Coronary artery (tissue), 2 donors: ENCODE results near the gene SCN5A.

Experiments used
- DNase-seq: peaks from one replicate; pipeline ENCODE4 v3.0.0-alpha.2; 2017; ENCODE audit warnings: low spot score
- H3K27ac ChIP-seq, 2 donors: fragments of 200-600 bp; sonication (generic); one replicate each; pipeline ENCODE4 v1.5.1; 2016 to 2019
- H3K4me3 ChIP-seq: fragments of 200-600 bp; sonication (generic); 2 replicates; pipeline ENCODE4 v1.5.1; 2016; ENCODE audit warnings: mild to moderate bottlenecking, moderate library complexity
- TF ChIP-seq, protein P1 (sequence below): fragments of 200-600 bp; sonication (generic); IDR thresholded peaks from one replicate; pipeline ENCODE4 v1.5.1; 2019; ENCODE audit warnings: antibody characterized with exemption

Gene SCN5A

DNA sequence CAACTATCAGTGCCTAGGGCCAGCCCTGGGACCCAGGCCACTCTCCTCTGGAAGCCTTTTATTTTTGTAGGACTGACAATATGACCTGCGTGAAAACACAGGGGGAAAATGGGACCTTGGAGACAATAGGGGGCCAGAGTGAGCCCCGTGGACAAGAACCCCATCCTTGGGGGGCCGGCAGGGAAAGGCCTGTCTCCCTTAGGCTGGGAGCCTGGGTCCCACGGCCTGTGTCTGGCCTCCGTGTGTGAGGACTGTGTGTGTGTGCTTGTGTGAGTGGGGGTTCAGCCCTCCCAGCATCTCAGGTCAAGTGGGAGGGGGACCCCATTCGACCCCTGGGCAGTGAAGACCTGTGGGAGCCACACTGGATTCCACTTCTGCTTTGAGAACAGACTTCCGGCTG lies 100.0 kb downstream of the SCN5A start:
- DNase-seq = no peak
- TF ChIP-seq, protein P1, sequence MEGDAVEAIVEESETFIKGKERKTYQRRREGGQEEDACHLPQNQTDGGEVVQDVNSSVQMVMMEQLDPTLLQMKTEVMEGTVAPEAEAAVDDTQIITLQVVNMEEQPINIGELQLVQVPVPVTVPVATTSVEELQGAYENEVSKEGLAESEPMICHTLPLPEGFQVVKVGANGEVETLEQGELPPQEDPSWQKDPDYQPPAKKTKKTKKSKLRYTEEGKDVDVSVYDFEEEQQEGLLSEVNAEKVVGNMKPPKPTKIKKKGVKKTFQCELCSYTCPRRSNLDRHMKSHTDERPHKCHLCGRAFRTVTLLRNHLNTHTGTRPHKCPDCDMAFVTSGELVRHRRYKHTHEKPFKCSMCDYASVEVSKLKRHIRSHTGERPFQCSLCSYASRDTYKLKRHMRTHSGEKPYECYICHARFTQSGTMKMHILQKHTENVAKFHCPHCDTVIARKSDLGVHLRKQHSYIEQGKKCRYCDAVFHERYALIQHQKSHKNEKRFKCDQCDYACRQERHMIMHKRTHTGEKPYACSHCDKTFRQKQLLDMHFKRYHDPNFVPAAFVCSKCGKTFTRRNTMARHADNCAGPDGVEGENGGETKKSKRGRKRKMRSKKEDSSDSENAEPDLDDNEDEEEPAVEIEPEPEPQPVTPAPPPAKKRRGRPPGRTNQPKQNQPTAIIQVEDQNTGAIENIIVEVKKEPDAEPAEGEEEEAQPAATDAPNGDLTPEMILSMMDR = no peak
- no peak overlapping the region for H3K27ac ChIP-seq
- no peak overlapping the region for H3K4me3 ChIP-seq

DNA sequence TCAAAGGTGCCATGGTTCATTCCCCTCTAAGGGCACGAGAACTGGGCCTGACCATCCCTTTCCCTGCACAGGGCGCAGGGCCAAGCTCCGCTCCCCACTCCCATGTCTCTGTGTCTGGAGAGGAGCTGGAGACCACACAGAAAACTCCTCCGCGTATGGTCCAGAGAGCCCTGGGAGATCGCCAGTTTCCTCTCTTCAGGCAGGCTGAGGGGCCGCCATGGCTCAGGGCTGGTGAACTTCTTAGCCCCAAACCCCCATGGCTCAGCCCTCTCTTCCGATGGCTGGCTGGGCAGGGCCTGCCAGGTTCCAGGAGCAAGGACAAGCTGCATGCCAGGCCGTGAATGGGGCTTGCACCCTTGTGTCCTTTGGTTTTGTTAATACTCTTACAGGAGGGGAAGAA lies 100.4 kb downstream of the SCN5A start:
- peak; percentile 61 for DNase-seq
- no peak overlapping the region for H3K4me3 ChIP-seq
- TF ChIP-seq, protein P1 = no peak
- H3K27ac ChIP-seq = no peak overlapping the region

GRCh38 chr3:38548154-38548931 lies 101.1 kb downstream of the SCN5A start:
- H3K4me3 ChIP-seq = no peak overlapping the region
- DNase-seq = no peak
- TF ChIP-seq, protein P1 = no peak
- H3K27ac ChIP-seq = no peak overlapping the region

DNA sequence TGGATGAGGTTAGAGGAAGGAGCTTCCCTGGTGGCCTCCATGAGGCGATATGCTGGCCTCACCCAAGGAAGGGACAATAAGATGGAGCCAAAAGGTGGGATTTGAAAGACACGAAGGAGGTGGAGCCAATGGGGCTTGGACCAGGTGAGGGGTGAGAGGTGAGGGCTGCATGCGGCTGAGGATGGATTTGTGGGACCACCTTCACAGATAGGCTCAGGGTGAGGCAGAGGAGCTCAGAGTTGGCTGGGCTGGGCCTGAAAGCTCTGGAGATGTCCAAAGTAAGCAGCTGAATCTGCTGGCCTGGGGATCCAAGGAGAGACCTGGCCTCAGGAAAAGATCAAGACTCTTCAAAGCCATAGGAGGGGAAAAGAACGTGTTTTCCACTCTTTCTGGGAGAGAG lies 103.5 kb downstream of the SCN5A start:
- no peak for DNase-seq
- TF ChIP-seq, protein P1 = no peak
- no peak overlapping the region for H3K4me3 ChIP-seq
- no peak overlapping the region for H3K27ac ChIP-seq

GRCh38 chr3:38545550-38545949 lies 103.9 kb downstream of the SCN5A start:
- Histone ChIP-seq H3K4me3 (no peak overlapping the region), H3K27ac (no peak overlapping the region)

GRCh38 chr3:38544926-38545325 lies 104.6 kb downstream of the SCN5A start:
- no peak overlapping the region for H3K4me3 ChIP-seq
- TF ChIP-seq, protein P1 = no peak
- DNase-seq = peak; percentile 40
- H3K27ac ChIP-seq = no peak overlapping the region

More at GRCh38 chr3:38545550-38545949, 103.9 kb downstream of the SCN5A start:
- TF ChIP-seq, protein P1 = no peak
- no peak for DNase-seq

DNA sequence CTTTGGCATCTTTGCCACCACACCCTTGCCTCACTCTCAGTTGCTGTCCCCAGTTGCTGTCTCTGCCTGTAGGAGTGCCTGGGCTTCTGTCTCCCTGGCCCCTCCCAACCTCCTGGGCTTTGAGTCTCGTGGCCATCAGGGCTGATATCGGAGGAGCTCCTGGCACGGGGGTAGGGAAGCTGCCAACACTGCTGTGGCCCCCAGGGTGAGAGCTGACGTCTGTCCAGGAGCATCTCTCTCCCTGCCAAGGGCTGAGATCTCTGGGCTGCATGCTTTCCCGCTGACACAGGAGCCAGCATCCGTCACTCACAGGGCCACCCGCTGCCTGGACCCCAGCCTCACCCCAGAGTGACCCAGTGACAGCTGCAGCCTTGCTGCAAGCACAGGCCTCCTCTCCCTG lies 105.9 kb downstream of the SCN5A start:
- DNase-seq = peak; percentile 31
- H3K4me3 ChIP-seq = no peak overlapping the region
- TF ChIP-seq, protein P1 = no peak
- no peak overlapping the region for H3K27ac ChIP-seq
